DMS53 treated with DMSO at 0.1 percent for 48 hours (cell line): ENCODE results near the gene CNGA1.

Experiments
- DNase-seq: peaks from one replicate; lab custom pipeline; 2025; ENCODE audit not compliant: unreplicated experiment; lab: John Stamatoyannopoulos, UW

The CNGA1 gene

DNA sequence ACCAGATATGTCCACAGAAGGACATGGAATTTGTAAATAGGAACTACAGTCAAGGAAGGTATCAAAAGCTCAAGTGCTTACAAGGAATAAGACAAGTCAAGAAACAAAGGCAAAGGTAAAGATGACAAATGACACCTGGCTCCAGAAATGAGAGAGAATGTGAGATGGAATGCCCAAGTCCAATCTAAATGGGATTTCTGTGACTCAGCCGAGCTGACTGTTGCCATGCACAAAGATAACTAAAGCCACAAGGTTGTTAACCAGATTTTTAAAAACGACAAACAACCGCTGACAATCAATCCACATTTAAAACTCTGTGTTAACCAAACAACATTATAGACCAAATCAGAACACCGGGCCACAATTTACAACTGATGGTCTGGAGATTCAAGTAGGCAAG lies 103.2 kb downstream of the CNGA1 start:
- DNase-seq, result no peak

DNA sequence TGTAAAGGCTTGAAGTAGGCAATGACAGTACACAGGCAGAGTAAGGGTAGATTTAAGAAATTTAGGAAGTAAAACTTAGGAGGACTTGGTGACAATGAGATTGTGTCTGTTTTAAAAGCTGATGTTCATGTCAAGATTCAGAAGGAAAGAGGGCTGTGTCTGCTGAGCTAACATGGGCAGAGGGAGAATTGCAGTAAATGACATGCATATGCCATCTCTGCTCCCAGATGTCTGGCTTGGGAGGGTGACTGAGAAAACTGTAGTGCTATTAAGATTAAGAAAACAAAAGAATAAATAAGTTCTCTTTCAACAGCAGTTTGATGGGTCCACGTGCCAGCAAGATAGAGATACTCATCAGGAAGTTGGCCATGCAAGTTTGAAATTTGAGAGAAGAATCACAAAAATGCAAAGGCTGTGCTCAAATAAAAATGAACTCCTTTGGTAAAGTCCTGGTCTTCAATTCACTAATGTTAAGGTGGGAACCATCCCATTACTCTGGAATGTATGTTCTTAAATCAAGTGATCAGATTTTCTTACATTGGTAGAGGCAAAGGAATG lies 109.3 kb downstream of the CNGA1 start:
- no peak for DNase-seq

DNA sequence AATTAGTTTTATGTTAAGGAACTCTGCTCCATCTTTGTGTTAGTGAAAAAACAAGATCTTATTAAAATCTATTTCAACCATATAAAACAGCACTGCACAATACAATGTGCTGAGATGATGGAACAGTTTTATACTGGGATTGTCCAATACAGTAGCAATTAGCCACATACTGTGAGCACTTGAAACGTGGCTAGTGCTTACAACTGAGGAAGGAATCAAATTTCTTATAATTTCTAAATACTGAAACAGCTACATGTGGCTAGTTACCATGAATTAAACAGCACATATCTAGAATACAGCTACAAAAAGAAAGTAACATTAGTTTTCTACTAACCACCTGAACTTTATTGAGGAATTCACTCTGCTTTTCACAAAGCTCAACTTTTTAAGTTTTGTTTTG lies 116.8 kb downstream of the CNGA1 start:
- DNase-seq, result no peak

GRCh38 chr4:47891928-47892327 lies 124.6 kb downstream of the CNGA1 start:
- DNase-seq, result no peak
